CD4-positive, alpha-beta T cell treated with Interleukin-6 for 4 hours (primary cell): ENCODE data around the gene EPB41.
A peak's percentile ranks its signal among the peaks of the same experiment; 100 is the strongest.
"Not testable (repeated sequence)": the region's sequence is repeated elsewhere in the genome, so short reads cannot be mapped to it uniquely, and the experiment has no call there.

Experiments
- DNase-seq: peaks from one replicate; pipeline ENCODE4 v3.0.0-alpha.2; 2020; ENCODE audit warnings: mixed read lengths

Gene EPB41

GRCh38 chr1:29113413-29114117 is 199.2 kb downstream of the EPB41 start:
- DNase-seq = no peak

DNA sequence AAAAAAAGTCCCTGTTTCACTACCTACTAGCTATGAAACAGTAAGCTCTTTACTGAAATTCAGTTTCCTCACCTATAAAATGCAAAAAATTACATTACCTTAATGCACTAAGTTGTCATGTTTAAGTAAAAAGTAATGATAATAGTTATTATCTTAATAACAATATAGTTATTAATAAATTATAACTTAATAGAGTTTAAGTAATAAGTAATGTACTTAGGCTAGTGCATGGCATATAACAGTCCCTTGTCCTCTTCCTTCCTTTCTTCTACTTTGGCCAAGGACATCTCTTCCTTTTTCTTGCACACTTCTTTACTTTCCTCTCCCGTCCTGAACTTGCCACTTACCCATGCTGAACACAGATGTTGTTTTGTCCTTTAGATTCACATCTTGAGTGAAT is 200.3 kb downstream of the EPB41 start:
- no peak for DNase-seq

GRCh38 chr1:29117381-29117780 is 203.0 kb downstream of the EPB41 start:
- no peak for DNase-seq

GRCh38 chr1:29119121-29119929 is 205.0 kb downstream of the EPB41 start:
- DNase-seq = no peak

GRCh38 chr1:29120367-29120766 is 206.0 kb downstream of the EPB41 start:
- no peak for DNase-seq

DNA sequence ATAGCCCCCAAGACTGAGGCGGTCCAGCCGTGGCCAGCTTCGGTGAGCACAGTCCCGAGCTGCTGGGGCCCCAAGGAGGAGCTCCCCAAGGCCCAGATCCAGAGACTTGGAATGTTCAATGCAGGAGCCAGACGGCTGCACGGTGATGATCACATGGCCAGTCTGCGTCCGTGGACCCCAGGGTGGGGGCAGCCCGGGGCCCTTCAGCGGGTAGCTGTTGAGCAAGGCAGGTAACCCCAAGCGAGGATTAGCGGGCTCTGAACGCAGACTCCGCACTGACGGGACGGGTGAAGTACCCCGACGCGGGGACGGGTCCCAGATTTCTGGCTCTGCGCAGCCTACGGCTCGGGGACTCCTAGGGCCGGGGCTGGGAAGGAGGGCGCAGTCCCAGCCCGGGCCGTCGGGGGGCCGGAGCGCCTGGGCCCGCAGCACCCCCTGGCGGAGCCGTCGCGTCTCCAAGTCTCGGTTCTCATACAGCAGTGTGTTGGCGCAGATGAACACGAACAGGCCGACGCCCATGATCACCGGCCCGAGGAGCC is 206.6 kb downstream of the EPB41 start:
- peak; percentile 68 for DNase-seq

DNA sequence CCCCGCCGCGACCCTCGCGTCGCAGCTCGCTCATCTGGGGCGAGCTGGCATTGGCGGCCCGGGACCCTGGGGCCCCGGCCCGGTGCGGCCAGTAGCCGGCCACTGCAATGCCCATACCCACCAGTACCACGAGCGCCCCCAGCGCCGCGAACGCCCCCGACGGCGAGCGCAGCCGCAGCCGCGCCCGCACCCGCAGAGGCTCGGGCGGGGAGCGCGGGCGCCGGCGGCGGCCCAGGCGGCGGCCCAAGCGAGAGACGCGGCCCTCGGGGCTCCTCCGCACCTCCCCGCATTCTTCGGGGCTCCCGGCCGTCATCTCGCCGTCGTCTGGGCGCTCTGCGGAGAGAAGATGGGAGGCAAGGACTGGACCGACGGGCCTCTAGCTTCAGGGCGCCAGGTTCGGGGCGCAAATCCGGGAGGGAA is 207.2 kb downstream of the EPB41 start:
- DNase-seq = no peak

GRCh38 chr1:29121936-29122681 is 207.7 kb downstream of the EPB41 start:
- no peak for DNase-seq

GRCh38 chr1:29122682-29123052 is 208.3 kb downstream of the EPB41 start:
- no peak for DNase-seq

DNA sequence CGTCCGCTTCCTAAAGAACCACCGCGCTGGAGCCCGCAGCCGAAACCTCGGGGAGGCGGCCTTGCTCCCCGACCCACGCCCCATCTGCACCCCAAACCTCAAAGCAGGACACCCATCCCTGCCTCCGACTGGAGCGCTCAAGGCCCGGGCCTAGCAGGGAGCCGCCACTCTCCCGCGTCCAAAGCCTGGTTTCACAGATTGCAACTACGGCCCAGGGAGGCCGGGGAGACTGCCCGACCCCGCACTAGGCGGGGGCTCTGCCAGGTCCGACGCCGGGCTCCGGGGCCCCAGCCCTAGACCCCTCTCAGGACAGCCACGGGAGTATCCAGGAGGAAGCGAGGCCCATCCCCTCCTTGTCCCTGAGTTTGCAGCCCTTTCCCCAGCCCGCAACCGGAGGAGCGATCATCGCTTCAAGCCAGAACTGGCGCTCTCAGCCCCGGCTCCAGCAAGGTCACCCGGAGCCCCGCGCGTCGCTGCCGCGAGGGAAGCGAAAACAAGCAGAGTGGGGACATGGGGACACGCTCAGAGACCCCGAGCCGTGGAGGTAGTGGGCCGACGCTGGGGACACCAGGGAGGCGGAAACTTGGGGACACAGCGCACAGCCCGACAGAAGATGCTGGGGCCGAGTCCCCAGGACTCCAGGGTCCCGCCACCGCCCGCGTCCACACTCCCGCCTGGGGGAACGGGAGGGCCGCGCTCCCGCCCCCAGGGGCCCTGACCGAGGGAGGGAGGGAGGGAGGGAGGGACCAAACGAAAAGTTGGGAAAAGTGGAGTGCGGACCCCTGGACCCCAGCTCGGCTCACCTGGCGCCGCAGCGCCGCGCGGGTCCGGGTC is 208.9 kb downstream of the EPB41 start:
- DNase-seq = no peak

DNA sequence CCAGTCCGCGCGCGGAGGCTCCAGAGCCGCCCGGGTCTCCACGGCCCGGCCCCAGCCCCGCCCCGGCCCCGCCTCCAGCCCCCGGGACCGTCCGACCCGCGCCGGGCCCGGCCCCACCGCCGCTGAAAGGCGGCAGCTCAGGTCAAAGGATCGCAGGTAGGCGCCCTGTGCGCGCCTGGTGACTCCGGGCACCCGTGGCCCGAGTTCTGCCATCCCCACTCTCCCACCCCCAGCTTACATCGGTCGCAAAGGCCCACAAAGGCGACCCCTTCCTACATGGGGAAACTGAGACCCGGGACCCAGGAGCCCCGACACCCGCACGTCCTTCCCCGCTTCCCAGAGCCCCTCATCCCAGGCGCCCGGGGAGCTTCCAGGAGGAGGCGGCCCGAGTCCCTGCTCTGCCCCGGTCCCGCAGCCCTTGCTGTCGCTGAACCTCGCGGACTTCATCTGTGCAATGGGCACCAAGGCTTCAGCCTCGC is 209.6 kb downstream of the EPB41 start, which contains the start of gene TMEM200B:
TMEM200B (minus strand) TSS at position 17 of the 479 bp plus-strand sequence. CDS start 2,075 bp downstream, outside the sequence.
- no peak for DNase-seq

GRCh38 chr1:29124366-29125236 is 210.2 kb downstream of the EPB41 start:
- DNase-seq = peak; percentile 60

DNA sequence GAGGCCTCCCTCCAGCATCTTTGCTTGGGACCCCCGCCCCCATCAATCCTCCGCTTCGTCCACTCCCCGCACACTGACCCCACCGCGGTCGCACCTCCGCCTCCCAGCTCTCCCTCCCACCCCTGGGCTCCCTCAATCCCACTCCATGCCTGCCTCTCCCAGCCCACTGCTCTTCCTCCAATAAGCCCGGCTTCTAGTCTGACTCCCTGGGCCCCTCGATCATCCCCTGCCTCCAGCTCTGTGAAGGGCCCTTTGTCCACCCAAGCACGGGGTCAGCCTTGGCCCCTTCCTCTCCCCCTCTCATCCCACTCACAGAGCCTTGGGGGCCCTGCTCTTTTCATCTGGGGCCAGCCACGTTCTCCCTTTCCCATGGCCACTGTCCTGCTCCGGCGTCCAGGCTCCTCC is 210.9 kb downstream of the EPB41 start:
- DNase-seq = no peak

GRCh38 chr1:29125788-29126187 is 211.4 kb downstream of the EPB41 start:
- DNase-seq = no peak

- no peak for DNase-seq
These were observed 211.8 kb downstream of the EPB41 start for GRCh38 chr1:29126198-29126597.

DNA sequence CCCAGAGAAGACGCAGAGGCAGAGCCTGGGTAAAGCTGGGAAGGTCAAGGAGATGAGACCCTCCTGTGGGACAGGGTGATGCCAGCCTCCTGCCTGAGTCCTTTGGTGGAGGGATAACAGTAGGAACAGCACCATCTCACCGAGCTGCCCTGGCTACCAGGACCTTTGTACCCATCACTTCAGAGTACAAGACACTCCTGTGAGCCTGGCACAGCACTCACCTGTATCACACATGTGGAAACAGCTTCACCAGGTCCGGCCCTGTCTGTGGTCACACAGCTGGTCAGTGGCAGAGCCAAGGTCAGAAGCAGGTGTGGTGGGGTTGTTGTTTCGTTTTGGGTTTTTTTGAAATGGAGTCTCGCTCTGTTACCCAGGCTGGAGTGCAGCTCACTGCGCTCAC is 214.4 kb downstream of the EPB41 start:
- DNase-seq = no peak

DNA sequence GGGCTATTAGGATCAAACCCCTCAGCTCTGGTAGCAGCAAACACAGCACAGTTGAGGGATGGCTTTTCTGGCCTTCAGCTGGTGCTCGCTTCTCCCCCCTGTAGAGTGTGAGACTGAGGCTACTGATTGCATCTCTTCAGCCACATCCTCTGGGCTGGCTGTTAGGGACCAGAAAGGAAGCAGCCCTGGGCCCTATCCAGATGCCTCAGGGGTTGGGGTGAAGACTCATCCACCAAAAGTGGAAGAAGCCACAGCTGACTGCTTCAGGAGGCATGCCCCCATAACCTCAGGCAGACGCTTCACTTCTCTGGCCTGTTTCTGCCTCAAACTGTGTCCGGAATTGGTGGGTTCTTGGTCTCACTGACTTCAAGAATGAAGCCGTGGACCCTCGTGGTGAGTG is 215.5 kb downstream of the EPB41 start:
- no peak for DNase-seq

DNA sequence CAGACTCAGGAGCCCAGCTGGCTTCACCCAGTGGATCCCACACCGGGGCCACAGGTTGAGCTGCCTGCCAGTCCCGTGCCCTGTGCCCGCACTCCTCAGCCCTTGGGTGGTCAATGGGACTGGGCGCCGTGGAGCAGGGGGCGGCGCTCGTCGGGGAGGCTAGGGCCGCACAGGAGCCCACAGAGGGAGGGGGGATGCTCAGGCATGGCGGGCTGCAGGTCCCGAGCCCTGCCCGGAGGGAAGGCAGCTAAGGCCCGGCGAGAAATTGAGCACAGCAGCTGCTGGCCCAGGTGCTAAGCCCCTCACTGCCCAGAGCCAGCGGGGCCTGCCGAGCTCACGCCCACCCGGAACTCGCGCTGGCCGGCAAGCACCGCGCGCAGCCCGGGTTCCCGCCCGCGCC is 216.7 kb downstream of the EPB41 start:
- DNase-seq = not testable (repeated sequence)

- DNase-seq = no peak
These were observed 219.7 kb downstream of the EPB41 start for GRCh38 chr1:29133861-29134694.

DNA sequence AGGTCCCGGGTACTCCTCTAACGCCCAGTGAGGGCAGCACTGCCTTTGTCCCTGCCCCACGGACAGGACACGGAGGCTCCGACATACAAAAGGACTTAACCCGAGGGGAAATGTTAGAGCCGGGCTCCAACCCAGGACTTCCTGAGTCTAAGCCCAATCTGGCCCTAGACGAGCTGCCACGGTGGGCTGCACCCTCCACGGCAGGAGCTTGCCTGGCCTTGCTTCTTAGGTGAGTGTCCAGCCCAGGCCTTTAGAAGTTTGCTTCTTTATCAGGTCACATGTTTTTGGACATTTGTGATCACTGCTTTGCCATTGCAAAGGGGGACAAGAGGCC is 220.3 kb downstream of the EPB41 start:
- no peak for DNase-seq
